Stomach (tissue), 9 donors: ENCODE data around the gene C17orf107. TPM values are rescaled to one million over a fixed set of nuclear protein-coding genes. Genes with fewer than 3 reads are reported as not detected.

Source experiments
- DNase-seq, 2 donors: peaks; one replicate each; pipeline versions ENCODE4 v3.0.0 to v3.0.0-alpha.2; 2013 to 2019
- H3K27ac ChIP-seq, 5 donors: fragments of 200-600 bp in 4 of 5; sonication (generic) in 4 of 5; one replicate each; pipeline ENCODE4 v1.5.1; 2013 to 2019; ENCODE audit warnings: mild to moderate bottlenecking in 1 of 5, moderate library complexity in 1 of 5
- H3K27me3 ChIP-seq, 3 donors: fragments of 200-600 bp; sonication (generic); one replicate each; pipeline ENCODE4 v1.5.1; 2017 to 2019; ENCODE audit warnings: mixed run types in 1 of 3
- H3K36me3 ChIP-seq, 4 donors: fragments of 200-600 bp; sonication (generic); 1 replicate in 3 of 4; 2 replicates in 1 of 4; pipeline ENCODE4 v1.5.1; 2016 to 2019
- H3K4me1 ChIP-seq, 4 donors: fragments of 200-600 bp; sonication (generic); one replicate each; pipeline ENCODE4 v1.5.1; 2016 to 2019
- H3K4me3 ChIP-seq, 4 donors: fragments of 200-600 bp; sonication (generic) in 3 of 4; one replicate each; pipeline ENCODE4 v1.5.1; 2016 to 2019; ENCODE audit warnings: mild to moderate bottlenecking in 1 of 4
- H3K9me3 ChIP-seq, 4 donors: fragments of 200-600 bp; sonication (generic); one replicate each; pipeline ENCODE4 v1.5.1; 2016 to 2019
- EP300 ChIP-seq: sonication (generic); formaldehyde crosslinking; IDR thresholded peaks from one replicate; pipeline ENCODE4 v1.6.1; 2017; ENCODE audit warnings: antibody characterized with exemption
- POLR2A ChIP-seq, 4 donors: fragments of 450-650 bp; IDR thresholded peaks; one replicate each; pipeline ENCODE4 v1.6.1; 2016; ENCODE audit warnings: antibody characterized with exemption in 4 of 4, control low read depth in 2 of 4, mild to moderate bottlenecking in 1 of 4, moderate library complexity in 1 of 4
- POLR2AphosphoS5 ChIP-seq, 3 donors: sonication (generic); formaldehyde crosslinking; IDR thresholded peaks; one replicate each; pipeline ENCODE4 v1.6.1; 2016; ENCODE audit warnings: antibody characterized with exemption in 3 of 3
- WGBS, 5 donors: extraction: QIAGEN DNeasy Blood & Tissue Kit in 3 of 5; methylation state at CpG; one replicate each; pipeline versions ENCODE4 v1.1.5 to v1.1.7; 2013 to 2018; 5-methylcytosine and 5-hydroxymethylcytosine counted together
- intact Hi-C: fragments of 100-400 bp; cut with DNase I; formaldehyde crosslinking; loops from one replicate; pipeline ENCODE4 v1.15.1; 2023; ENCODE audit warnings: low total_unique reads
- polyA plus RNA-seq, 3 donors: library from polyadenylated mRNA; stranded (reverse); fragments of 200-250 nt; gene quantifications; one replicate each; pipeline ENCODE4 v1.2.3, GENCODE V29; 2013
- total RNA-seq, 5 donors: library from RNA; depleted of rRNA; stranded (reverse); fragments of >200 nt; gene quantifications; one replicate each; pipeline versions ENCODE4 v1.1.0 to v1.2.3, GENCODE V29; 2014 to 2016
- TF ChIP-seq, protein P1 (sequence below), 7 experiments: fragments of 450-650 bp in 4 of 7; fragments of 200-600 bp in 3 of 7; sonication (generic) in 3 of 7; IDR thresholded peaks; one replicate each; pipeline ENCODE4 v1.5.1; 2016 to 2019; ENCODE audit warnings: antibody characterized with exemption in 7 of 7, control low read depth in 2 of 7, mild to moderate bottlenecking in 1 of 7
- donor health status: healthy with polysubstance abuse.
- donor health status: Bipolar disorder and iron deficiency.
- donor health status: healthy.

The C17orf107 gene
- total and polyA plus RNA-seq, 8 donors = 0.75 to 6.6 (median 2.8) TPM; not detected in 1

- no peak overlapping the region for H3K4me3 ChIP-seq
- peaks cover 61 to 98% (median 76%) of the 10 kb centered on the region in 4 donors for H3K36me3 ChIP-seq
- no peak for TF ChIP-seq POLR2A (IDR thresholded peaks at IDR 0.05)
- TF ChIP-seq, protein P1, sequence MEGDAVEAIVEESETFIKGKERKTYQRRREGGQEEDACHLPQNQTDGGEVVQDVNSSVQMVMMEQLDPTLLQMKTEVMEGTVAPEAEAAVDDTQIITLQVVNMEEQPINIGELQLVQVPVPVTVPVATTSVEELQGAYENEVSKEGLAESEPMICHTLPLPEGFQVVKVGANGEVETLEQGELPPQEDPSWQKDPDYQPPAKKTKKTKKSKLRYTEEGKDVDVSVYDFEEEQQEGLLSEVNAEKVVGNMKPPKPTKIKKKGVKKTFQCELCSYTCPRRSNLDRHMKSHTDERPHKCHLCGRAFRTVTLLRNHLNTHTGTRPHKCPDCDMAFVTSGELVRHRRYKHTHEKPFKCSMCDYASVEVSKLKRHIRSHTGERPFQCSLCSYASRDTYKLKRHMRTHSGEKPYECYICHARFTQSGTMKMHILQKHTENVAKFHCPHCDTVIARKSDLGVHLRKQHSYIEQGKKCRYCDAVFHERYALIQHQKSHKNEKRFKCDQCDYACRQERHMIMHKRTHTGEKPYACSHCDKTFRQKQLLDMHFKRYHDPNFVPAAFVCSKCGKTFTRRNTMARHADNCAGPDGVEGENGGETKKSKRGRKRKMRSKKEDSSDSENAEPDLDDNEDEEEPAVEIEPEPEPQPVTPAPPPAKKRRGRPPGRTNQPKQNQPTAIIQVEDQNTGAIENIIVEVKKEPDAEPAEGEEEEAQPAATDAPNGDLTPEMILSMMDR (IDR thresholded peaks at IDR 0.05) = no peak
- TF ChIP-seq EP300 = no peak
- TF ChIP-seq POLR2AphosphoS5 (IDR thresholded peaks at IDR 0.05) = no peak
- H3K9me3 ChIP-seq = no peaks in the 10 kb centered on the region
- H3K27me3 ChIP-seq = no peaks in the 10 kb centered on the region
- no peak overlapping the region for H3K27ac ChIP-seq
- peaks cover 0 to 4% (median 2%) of the 10 kb centered on the region in 4 donors for H3K4me1 ChIP-seq
- no peak for DNase-seq
- intact Hi-C loops = no loop called here
- 93 to 96% (median 95%) methylated on average over 12 of the region's 12 CpGs for WGBS, 5 donors
These were observed 12.5 kb upstream of the C17orf107 start for GRCh38 chr17:4886830-4887229.

DNA sequence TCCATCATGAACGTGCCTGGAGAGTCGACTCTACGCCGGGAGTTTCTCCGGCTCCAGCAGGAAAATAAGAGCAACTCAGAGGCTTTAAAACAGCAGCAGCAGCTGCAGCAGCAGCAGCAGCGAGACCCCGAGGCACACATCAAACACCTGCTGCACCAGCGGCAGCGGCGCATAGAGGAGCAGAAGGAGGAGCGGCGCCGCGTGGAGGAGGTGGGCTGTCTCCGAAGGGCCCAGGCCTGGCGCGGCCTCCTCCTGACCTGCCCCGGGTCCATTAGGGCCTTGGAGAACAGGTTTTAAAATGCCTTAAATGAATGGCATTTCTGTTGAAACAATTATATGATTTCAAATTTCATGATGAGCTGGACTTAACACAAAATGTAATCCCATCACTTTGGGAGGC lies 11.8 kb upstream of the C17orf107 start:
- WGBS, 5 donors = 88 to 94% (median 92%) methylated on average over 18 of the region's 18 CpGs
- intact Hi-C loops = no loop called here
- H3K36me3 ChIP-seq = peaks cover 69 to 98% (median 83%) of the 10 kb centered on the region in 4 donors

DNA sequence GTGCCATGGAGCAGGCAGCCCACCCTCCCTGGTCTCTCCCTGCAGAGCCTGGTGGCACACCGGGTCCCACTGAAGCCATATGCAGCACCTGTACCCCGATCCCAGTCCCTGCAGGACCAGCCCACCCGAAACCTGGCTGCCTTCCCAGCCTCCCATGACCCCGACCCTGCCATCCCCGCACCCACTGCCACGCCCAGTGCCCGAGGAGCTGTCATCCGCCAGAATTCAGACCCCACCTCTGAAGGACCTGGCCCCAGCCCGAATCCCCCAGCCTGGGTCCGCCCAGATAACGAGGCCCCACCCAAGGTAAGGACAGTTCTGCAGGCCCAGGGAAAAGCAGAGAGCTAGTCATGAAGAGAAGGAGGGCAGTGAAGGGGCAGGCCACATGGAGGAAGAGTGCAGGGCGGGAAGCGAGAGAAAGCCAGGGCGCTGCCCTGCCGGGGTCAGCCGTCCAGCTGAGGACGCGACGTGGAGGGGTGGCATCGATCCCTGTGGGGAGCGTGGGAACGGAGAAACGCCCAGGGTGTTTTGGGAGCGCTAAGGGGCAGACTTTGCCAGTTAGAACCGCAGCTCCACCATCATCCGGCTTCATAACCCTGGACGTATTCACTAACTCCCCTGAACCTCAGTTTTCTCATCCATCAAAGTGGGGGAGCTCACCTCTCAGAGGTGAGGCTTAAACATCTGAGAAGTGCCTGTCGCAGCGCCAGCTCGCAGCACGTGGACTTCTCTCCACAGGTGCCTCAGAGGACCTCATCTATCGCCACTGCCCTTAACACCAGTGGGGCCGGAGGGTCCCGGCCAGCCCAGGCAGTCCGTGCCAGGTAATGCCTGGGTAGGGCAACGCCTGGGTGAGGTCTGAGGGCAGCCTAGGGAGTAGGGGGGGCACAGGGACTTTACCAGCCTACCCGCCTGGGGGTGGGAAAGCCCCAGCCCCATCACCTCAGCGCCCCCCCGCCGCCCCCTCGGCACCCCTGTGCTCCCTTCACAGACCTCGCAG lies 7.6 kb upstream of the C17orf107 start:
- Histone ChIP-seq H3K27me3 (no peaks in the 10 kb centered on the region), H3K4me3 (no peak overlapping the region), H3K9me3 (no peaks in the 10 kb centered on the region), H3K27ac (no peak overlapping the region), H3K4me1 (no peaks in the 10 kb centered on the region), H3K36me3 (peaks cover 81 to 100% (median 94%) of the 10 kb centered on the region in 4 donors)
- TF ChIP-seq EP300 (no peak), POLR2A (IDR thresholded peaks at IDR 0.05) (no peak), POLR2AphosphoS5 (IDR thresholded peaks at IDR 0.05) (no peak)
- TF ChIP-seq, protein P1 (IDR thresholded peaks at IDR 0.05) = no peak
- DNase-seq = no peak
- intact Hi-C loops = loop anchor here (10.0 kb wide), 1 partner anchor 157 kb away; the partner anchor contains the start of genes CXCL16, MED11 and ZMYND15
- 89 to 93% (median 90%) methylated on average over 35 to 42 of the region's 42 CpGs for WGBS, 5 donors

More for the DNA sequence above, 11.8 kb upstream of the C17orf107 start:
- no peak overlapping the region for H3K27ac ChIP-seq
- H3K9me3 ChIP-seq = no peaks in the 10 kb centered on the region
- H3K27me3 ChIP-seq = no peaks in the 10 kb centered on the region
- TF ChIP-seq POLR2A (IDR thresholded peaks at IDR 0.05) (no peak), POLR2AphosphoS5 (IDR thresholded peaks at IDR 0.05) (no peak), EP300 (no peak)
- TF ChIP-seq, protein P1 (IDR thresholded peaks at IDR 0.05) = no peak
- H3K4me1 ChIP-seq = no peaks in the 10 kb centered on the region
- DNase-seq = no peak
- H3K4me3 ChIP-seq = no peak overlapping the region

GRCh38 chr17:4892499-4893221 lies 6.7 kb upstream of the C17orf107 start:
- no peak for TF ChIP-seq POLR2A (IDR thresholded peaks at IDR 0.05)
- no peak for TF ChIP-seq EP300
- TF ChIP-seq, protein P1 (IDR thresholded peaks at IDR 0.05) = no peak
- no peak for TF ChIP-seq POLR2AphosphoS5 (IDR thresholded peaks at IDR 0.05)
- intact Hi-C loops = loop anchor here (10.0 kb wide), 1 partner anchor 158 kb away; the partner anchor contains the start of genes CXCL16, MED11 and ZMYND15
- Histone ChIP-seq H3K36me3 (peaks cover 75 to 100% (median 94%) of the 10 kb centered on the region in 4 donors), H3K4me3 (no peak overlapping the region), H3K9me3 (no peaks in the 10 kb centered on the region), H3K27me3 (no peaks in the 10 kb centered on the region), H3K4me1 (no peaks in the 10 kb centered on the region), H3K27ac (no peak overlapping the region)
- DNase-seq = no peak
- WGBS, 5 donors = 80 to 91% (median 90%) methylated on average over 15 to 23 of the region's 23 CpGs
